GM23338 (cell line): ENCODE results near the gene DMD.

ENCODE experiments used
- CREB1 ChIP-seq: fragments of 250-450 bp; sonication (Bioruptor Pico); IDR thresholded peaks from 2 replicates; pipeline ENCODE4 v1.5.0; 2020; ENCODE audit warnings: low read depth, mild to moderate bottlenecking, moderate library complexity
- EZH2phosphoT487 ChIP-seq: fragments of 200-600 bp; sonication (generic); IDR thresholded peaks from one replicate; pipeline ENCODE4 v1.8.1; 2018; ENCODE audit warnings: antibody characterized with exemption; ENCODE audit not compliant: unreplicated experiment
- REST ChIP-seq: IDR thresholded peaks from one replicate; pipeline ENCODE4 v1.6.1; 2018; ENCODE audit warnings: antibody characterized with exemption; ENCODE audit not compliant: unreplicated experiment
- ZNF331 ChIP-seq: fragments of 250-450 bp; sonication (Bioruptor Pico); IDR thresholded peaks from 2 replicates; pipeline ENCODE4 v1.5.0; 2020; ENCODE audit warnings: low read depth, mild to moderate bottlenecking, moderate library complexity
- TF ChIP-seq, protein P1 (sequence below), 2 experiments: fragments of 200-600 bp in 1 of 2; sonication (generic) in 1 of 2; conservative IDR thresholded peaks; 2 replicates each; pipeline versions ENCODE4 v1.5.1 to v1.6.1; 2016 to 2017; ENCODE audit warnings: antibody characterized with exemption in 2 of 2, low read depth in 2 of 2, mild to moderate bottlenecking in 2 of 2, moderate library complexity in 1 of 2

- TF ChIP-seq CREB1 (CRISPR knock-in tag), result no peak
- no peak for TF ChIP-seq EZH2phosphoT487
- TF ChIP-seq, protein P1, sequence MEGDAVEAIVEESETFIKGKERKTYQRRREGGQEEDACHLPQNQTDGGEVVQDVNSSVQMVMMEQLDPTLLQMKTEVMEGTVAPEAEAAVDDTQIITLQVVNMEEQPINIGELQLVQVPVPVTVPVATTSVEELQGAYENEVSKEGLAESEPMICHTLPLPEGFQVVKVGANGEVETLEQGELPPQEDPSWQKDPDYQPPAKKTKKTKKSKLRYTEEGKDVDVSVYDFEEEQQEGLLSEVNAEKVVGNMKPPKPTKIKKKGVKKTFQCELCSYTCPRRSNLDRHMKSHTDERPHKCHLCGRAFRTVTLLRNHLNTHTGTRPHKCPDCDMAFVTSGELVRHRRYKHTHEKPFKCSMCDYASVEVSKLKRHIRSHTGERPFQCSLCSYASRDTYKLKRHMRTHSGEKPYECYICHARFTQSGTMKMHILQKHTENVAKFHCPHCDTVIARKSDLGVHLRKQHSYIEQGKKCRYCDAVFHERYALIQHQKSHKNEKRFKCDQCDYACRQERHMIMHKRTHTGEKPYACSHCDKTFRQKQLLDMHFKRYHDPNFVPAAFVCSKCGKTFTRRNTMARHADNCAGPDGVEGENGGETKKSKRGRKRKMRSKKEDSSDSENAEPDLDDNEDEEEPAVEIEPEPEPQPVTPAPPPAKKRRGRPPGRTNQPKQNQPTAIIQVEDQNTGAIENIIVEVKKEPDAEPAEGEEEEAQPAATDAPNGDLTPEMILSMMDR (conservative IDR thresholded peaks at IDR 0.05; ENCODE audit: low read depth in 2 of 2), result no peak
- no peak for TF ChIP-seq ZNF331 (CRISPR knock-in tag)
- TF ChIP-seq REST, result no peak
These were observed 170.2 kb downstream of the DMD start for GRCh38 chrX:33041141-33041540.
